ENCODE results near the gene MTOR. TPM values are rescaled to one million over a fixed set of nuclear protein-coding genes. Genes with fewer than 3 reads are reported as not detected.

The MTOR gene
- total and polyA plus RNA-seq, 10 of the 15 experiments (the other 5 are each of a cell fraction or from before 2014, with no cell fraction given) = 6.6 to 41.8 (median 29.8) TPM

- no TSS peak for BruUV-seq (replicated peaks)
These were observed 115.1 kb downstream of the MTOR start for GRCh38 chr1:11147197-11147770.

More at GRCh38 chr1:11147197-11147770, 115.1 kb downstream of the MTOR start:
- ATAC-seq = no peak
- TF ChIP-seq CBFB (IDR thresholded peaks at IDR 0.05; ENCODE audit: low read depth) (no peak), PKNOX1 (IDR thresholded peaks at IDR 0.05) (no peak), ZNF384 (IDR thresholded peaks at IDR 0.05; ENCODE audit: borderline replicate concordance, low read depth, low read length) (no peak), ZNF207 (IDR thresholded peaks at IDR 0.05; ENCODE audit: borderline replicate concordance) (no peak), BACH1 (IDR thresholded peaks at IDR 0.05; ENCODE audit: borderline replicate concordance) (no peak), SMAD1 (IDR thresholded peaks at IDR 0.05; ENCODE audit: low read depth, partially characterized antibody) (no peak), NFIC (IDR thresholded peaks at IDR 0.05; ENCODE audit: low read depth, low read length) (no peak), KLF5 (IDR thresholded peaks at IDR 0.05; ENCODE audit: partially characterized antibody) (no peak), CREM (IDR thresholded peaks at IDR 0.05; ENCODE audit: low read depth) (no peak), RFX5 (IDR thresholded peaks at IDR 0.05; ENCODE audit: low read depth, low read length) (no peak), MTA2 (IDR thresholded peaks at IDR 0.05; ENCODE audit: low read depth) (no peak), IRF5 (IDR thresholded peaks at IDR 0.05; ENCODE audit: borderline replicate concordance) (no peak), ZZZ3 (IDR thresholded peaks at IDR 0.05; ENCODE audit: control insufficient read depth, insufficient read length, low read depth) (no peak), RAD21 (IDR thresholded peaks at IDR 0.05; ENCODE audit: insufficient read depth, low read depth, low read length) (no peak), NR2C2 (IDR thresholded peaks at IDR 0.05; ENCODE audit: borderline replicate concordance, control insufficient read depth, insufficient read length, low read depth) (no peak)
- no peaks in the 10 kb centered on the region for H3K4me1 ChIP-seq (ENCODE audit: control insufficient read depth, insufficient read depth, low read length)
- DNase-seq (ENCODE audit: low read depth, low spot score) = no peak
- ChIA-PET RAD21 (ENCODE audit: unreplicated experiment) (no interaction called here), CTCF (interaction anchor here (1.6 to 1.9 kb wide), 2 partner anchors 10 to 110 kb away, joined by 3 to 8 read pairs; no protein-coding TSS in a partner anchor), POLR2A (no interaction called here), SMC1A (ENCODE audit: uncharacterized antibody, unreplicated experiment) (interaction anchor here (0.6 to 1.1 kb wide), 3 partner anchors 61 to 1472 kb away, joined by 3 read pairs; no protein-coding TSS in a partner anchor)
- no peak overlapping the region for H3K9ac ChIP-seq (ENCODE audit: control insufficient read depth, insufficient read depth, low read length)
- no peaks in the 10 kb centered on the region for H4K20me1 ChIP-seq (ENCODE audit: control insufficient read depth, insufficient read depth)
- no peak for FAIRE-seq
- intact Hi-C loops (cut with micrococcal nuclease; ENCODE audit: unreplicated experiment) (no loop called here), in situ Hi-C loops (cut with MboI) (no loop called here)
- no peaks in the 10 kb centered on the region for H3K27me3 ChIP-seq (replicated peaks in 1 of 2; ENCODE audit: control insufficient read depth in 2 of 2, insufficient read depth in 2 of 2, low read length in 1 of 2)
- no peaks in the 10 kb centered on the region for H3K9me3 ChIP-seq (replicated peaks; ENCODE audit: control insufficient read depth, insufficient read depth, low read length)
- H3K79me2 ChIP-seq (ENCODE audit: control insufficient read depth, insufficient read depth, low read length) = no peaks in the 10 kb centered on the region
- H3K27ac ChIP-seq (ENCODE audit: control insufficient read depth, insufficient read depth) = no peak overlapping the region
- no peak overlapping the region for H3K4me3 ChIP-seq
- H3K4me2 ChIP-seq (ENCODE audit: control insufficient read depth, insufficient read depth) = no peak overlapping the region
- peaks cover 10 to 22% of the 10 kb centered on the region in 2 experiments for H3K36me3 ChIP-seq (ENCODE audit: control insufficient read depth in 2 of 2, insufficient read depth in 2 of 2, low read length in 1 of 2)
- 93% methylated on average over 4 of the region's 4 CpGs for WGBS (ENCODE audit: insufficient coverage, insufficient replicate concordance, low lambda C conversion rate, missing lambda C conversion rate)
- no peak overlapping the region for H2AFZ ChIP-seq (ENCODE audit: control insufficient read depth, low read depth, low read length)
